GM03348 (cell line): ENCODE measurements around the gene DISC1.
A peak's percentile ranks its signal among the peaks of the same experiment; 100 is the strongest.
"Not testable (repeated sequence)": the region's sequence is repeated elsewhere in the genome, so short reads cannot be mapped to it uniquely, and the experiment has no call there.

Source experiments
- DNase-seq: peaks from one replicate; pipeline ENCODE4 v3.0.0; 2012; ENCODE audit warnings: low spot score

The DISC1 gene

GRCh38 chr1:231931146-231931545, 304.6 kb downstream of the DISC1 start:
- DNase-seq: no peak

- DNase-seq: no peak
These were observed 305.4 kb downstream of the DISC1 start for GRCh38 chr1:231931846-231932454.

DNA sequence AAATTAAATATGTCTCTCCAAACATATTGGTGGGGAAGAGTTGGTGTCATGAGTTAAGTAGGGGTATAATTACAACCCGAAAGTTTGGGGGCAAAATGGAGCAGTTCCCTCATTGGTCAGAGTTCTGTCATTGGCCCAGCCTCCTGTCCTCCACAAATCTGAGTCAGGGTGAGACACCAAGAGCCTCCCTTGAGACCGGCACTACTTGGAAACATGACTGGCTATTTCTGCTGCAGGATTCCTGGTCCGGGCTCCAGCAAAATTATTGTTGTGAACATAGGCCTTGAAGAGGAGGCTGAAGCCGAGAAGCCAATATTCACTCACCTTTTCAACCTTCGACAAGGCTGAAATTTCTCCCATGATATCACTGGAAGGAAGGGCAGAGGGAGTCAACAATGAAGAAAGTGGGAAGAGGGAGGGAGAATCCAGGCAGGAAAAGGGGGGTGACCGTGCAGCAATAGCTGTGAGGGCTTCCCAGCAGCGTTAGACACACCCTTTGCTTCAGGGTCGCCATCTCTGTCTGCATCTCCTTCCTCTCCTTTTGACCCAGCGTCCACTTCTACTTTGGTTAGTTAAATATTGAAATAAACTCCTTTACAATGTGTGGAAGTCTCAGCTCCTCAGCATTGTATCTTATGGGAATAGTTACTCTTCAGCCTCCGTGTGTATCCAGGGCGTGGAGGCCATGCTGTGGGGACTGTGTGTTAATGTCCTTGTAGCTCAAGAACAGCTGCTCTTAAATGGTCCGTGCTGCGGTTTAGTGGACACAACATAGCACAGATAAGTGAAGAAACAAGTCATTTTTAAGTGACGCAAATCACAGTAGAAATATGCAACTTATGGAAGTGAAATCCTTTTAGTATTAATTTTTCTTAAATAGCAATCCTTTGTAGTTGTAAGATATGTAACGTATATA, 307.4 kb downstream of the DISC1 start:
- DNase-seq: no peak

GRCh38 chr1:231934797-231935196, 308.2 kb downstream of the DISC1 start:
- no peak for DNase-seq

GRCh38 chr1:231935856-231936255, 309.3 kb downstream of the DISC1 start:
- DNase-seq: no peak

- peak; percentile 11 for DNase-seq
These were observed 310.6 kb downstream of the DISC1 start for GRCh38 chr1:231936983-231937775.

DNA sequence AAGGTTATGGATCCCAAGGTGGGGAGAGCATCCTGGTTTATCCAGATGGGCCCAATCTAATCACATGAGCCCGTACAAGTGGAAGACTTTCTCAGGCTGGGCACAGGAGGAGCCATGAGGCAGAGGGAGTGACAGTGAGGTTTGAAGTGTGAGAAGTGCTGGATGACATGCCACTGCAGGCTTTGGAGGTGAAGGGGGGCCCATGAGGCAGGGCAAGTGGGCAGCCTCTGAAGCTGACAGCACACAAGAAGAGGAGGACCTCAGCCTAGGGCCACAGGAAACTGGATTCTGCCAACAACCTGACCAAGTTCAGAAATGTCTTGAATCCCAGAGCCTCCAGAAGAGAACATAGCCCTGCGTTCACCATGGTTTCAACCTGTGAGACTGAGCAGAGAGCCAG, 311.6 kb downstream of the DISC1 start:
- no peak for DNase-seq

GRCh38 chr1:231938711-231939110, 312.1 kb downstream of the DISC1 start:
- DNase-seq: peak; percentile 20

- DNase-seq: no peak
These were observed 312.5 kb downstream of the DISC1 start for GRCh38 chr1:231939118-231939517.

DNA sequence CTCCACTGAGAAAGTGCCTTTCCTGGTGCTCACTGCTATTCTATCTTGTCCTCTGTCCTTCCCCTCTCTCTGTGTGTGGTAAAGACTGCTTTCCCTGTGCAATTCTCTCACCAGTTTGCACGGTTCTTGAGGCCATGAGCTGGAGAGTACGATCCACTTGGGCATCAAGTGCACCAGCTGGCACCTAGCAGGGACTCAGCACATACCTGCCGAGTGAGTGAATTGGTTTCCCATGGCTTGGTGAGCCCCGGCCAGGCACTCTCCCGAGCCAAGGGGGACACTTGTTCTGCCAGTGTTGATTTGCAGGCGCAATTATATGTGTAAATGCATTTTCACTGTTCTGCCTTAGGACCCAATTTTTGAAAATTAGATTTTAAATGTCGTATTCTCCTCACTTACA, 313.5 kb downstream of the DISC1 start:
- no peak for DNase-seq

- no peak for DNase-seq
These were observed 314.1 kb downstream of the DISC1 start for GRCh38 chr1:231940701-231941100.

DNA sequence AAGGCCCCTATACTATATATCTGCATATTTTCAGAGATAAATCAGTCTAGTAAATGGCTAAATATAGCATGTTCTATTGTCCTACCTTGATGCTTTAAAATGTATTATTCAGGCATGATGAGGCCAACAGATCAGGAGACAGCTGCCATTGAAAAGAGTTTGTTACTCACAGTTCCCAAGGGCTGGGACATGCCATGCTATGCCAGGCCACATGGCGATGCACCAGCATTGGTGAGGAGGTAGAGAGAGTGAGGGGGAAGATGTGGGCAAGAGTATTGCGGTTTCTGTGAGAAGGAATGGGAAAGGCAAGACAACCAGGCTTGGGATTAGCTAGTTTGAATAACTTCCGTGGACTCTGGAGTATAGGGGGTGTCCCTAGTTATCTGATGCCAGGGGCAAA, 316.5 kb downstream of the DISC1 start:
- no peak for DNase-seq

- DNase-seq: not testable (repeated sequence)
These were observed 321.5 kb downstream of the DISC1 start for GRCh38 chr1:231948102-231948501.

DNA sequence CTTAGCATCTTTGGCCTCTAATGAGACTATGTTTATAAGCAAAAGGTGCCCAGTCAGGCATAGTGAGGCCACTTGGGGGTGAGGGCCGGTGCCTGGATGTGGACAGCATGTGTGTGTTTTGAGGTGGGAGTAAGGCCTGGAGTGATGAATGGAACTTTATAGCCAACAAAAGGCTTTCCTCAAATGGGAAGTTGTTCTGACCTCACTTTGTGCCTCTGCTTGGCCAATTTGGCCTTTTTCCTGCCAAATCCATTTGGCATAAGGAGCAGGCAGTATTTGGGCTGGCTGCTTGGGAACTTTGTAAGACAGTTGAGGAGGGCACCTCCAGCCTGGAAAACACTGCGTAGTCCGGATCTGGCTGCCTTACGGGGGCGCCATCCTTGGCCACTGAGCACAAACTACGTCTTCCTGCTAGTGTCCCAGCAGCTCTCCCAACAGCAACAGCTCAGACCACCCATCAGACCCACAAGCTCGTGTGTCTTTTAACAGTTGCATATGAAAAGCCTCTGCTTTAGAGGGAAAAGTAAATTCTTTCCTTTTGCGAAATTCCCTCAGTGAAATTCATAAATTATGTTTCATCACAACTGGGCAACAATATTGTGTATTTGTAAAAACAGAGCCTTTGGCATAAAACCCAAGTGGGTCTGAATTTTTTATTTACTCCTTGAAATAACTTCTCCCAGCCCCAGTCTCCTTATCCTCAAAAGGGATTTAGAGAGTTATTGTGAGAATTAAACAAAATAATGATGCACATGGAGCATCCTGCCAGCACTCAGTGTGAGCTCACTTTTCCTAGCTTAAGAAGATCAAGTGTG, 322.9 kb downstream of the DISC1 start:
- DNase-seq: no peak

DNA sequence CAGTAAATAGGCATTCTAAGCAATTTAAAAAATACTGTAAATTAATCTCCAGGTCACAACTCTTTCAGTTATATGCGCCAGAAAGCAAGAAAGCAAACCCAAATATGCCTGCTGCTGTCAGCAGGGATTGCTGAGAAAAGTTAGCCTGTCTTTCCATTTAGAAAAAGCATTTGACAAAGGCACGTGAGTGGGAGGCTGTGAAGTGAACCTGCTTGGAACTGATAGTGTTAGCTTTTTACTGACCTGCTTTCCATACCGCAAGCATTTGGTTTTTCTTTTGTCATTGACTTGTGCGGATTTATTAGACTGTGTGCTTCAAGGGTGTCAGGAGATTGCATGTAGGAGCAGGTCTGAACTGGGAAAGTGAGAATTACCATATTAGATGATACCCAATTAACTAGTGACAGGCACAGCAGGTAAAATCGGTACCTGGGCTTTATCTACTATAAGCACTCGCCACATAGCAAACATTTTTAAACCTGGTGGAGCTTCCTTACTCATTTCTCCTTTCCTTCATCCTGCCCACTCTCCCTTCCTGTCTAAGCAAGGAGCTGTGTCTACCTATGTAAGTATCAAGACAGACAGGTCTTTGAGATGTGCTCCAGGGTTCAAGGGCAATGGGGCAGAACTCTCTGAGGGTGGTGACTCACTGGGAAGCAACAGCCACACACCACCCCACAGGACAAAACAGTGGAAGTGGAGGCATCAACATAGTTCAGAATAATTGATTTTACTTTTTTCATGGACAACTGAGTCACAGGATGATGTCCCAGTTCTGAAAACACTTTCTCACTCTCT, 323.9 kb downstream of the DISC1 start:
- DNase-seq: no peak

DNA sequence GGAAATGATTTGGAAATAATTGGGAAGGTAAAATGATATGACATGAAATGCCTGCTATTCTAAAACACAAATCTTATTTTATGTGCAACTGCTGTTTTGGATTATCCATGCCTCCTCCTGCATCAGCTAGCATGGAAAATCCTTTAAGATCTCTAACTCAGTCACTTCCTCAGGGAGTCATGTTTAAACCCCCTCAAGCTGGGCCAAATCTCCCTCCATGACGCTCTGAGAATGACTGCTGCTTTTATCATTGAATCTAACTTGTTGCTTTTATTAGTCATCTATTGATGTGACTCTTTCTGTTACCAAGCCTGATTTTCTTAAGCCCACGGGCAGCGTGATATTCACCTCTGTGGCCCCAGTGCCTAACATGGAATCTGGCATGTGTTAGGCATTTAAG, 324.8 kb downstream of the DISC1 start:
- DNase-seq: no peak

GRCh38 chr1:231952154-231952553, 325.6 kb downstream of the DISC1 start:
- no peak for DNase-seq

DNA sequence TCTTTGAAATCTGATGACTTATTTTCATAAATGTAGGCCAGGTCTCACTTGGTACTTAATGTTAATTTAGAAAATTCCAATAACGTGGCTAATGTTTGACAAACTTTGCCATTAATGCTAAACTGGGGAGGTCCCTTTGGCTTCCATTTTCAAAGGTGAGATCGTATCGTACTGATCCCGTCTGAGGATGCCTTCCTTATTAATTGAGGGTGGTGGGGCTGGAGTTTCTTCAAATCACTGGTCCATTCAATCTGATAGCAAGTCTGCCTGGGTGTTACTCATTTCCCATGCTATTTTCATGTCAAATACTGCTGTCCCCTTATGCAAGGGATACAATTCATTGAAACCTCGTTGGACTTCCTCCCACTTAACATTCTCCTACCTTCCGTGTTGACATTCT, 327.1 kb downstream of the DISC1 start:
- no peak for DNase-seq

DNA sequence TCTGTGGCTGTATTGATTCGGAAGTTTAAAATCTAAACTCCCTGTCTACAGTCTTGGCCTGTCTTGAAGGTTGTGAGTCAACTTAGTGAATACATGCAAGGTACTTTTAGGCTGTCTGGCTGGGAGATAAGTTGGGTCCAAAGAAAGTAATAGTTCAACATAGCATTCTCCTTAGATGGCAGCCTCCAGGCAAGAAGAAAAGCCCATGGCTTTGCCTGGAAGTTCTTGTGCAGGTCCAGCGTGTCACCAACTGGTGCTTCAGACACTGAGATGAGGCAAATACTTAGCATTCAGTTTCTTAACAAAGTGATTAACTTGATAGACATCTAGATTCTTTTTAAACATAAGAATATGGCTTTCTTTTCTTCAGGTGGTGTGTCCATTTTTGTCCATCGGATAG, 328.2 kb downstream of the DISC1 start:
- no peak for DNase-seq

GRCh38 chr1:231957359-231957758, 330.8 kb downstream of the DISC1 start:
- DNase-seq: no peak

DNA sequence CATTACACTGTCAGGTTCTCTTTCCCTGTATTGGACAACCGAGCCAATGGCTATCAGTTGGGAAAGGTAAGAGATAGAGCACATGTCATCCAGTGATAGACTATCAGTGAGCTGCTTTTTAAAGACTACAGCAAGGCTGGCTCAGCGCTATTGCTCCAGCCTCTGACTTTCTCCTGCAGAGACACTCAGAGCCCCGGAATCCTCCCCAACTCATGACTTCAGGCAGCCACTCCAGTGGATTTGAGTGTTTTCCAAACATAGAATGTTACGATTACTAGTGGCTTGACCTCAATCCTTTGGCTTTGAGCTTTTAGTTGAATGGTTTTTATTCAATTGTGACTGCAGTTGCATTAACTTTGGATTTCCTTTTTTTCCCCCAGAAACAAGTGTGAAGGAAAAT, 331.9 kb downstream of the DISC1 start:
- peak; percentile 20 for DNase-seq
